ENCODE measurements around the gene RPL22.
A peak's percentile ranks its signal among the peaks of the same experiment; 100 is the strongest.

Gene RPL22

GRCh38 chr1:6151291-6151822 lies 48.0 kb downstream of the RPL22 start:
- DNase-seq: no peak

- no peak for DNase-seq
Observed at GRCh38 chr1:6150006-6150938, 49.1 kb downstream of the RPL22 start.

DNA sequence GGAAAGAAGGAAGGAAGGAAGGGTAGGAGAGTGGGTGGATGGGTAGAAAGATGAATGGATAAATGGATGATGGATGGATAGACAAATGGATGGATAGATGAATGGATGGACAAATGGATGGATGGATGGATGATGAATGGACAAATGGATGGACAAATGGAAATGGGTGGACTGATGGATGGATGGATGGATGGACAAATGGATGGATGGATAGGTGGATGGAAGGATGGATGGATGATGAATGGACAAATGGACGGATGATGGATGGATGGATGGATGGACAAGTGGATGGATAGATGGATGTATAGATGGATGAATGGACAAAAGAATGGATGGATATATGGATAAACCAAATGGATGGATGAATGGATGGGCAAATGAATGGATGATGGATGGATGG lies 49.8 kb downstream of the RPL22 start:
- no peak for DNase-seq

GRCh38 chr1:6148497-6149241 lies 50.7 kb downstream of the RPL22 start:
- DNase-seq: peak; percentile 26 to 69

- no peak for DNase-seq
Observed at GRCh38 chr1:6145864-6146410, 53.5 kb downstream of the RPL22 start.

DNA sequence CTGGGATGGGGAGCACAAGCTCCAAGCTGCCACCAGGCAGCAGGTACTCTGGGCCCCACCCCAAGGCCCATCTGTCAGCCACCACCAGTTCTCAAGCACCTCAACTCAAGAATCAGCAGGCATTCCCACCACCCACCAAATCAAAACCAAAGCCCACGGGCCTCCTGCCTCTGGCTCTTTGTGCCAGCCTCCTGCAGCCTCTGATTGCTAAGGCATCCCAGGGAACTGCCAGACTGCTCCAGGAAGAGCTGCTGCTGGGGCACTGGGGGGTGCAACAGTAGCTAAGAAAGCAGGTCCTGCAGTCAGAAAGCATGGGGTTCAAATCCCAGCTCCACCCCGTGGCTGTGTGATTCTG lies 54.0 kb downstream of the RPL22 start:
- DNase-seq: no peak

GRCh38 chr1:6144647-6145395 lies 54.6 kb downstream of the RPL22 start:
- DNase-seq: no peak

DNA sequence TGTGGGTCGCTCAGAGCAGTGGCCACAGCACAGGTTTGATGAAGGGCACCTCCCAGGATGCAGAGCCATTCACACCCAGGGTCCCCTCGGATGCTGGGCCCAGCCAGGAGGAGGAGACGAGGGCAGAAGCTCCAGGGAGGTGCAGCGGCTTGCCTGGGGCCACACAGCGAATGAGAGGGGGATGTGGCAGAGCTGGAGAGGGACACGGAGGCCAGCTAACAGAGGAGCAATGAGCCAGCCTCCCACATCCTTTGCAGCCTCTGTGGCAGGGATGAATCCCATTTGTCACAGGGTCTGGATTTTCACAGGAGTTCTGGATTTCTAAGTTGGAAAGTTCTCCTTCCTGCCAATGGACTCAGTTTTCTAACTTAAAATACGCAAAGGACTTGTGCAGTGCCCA lies 55.2 kb downstream of the RPL22 start:
- DNase-seq: no peak

GRCh38 chr1:6143395-6143794 lies 56.0 kb downstream of the RPL22 start:
- DNase-seq: no peak

DNA sequence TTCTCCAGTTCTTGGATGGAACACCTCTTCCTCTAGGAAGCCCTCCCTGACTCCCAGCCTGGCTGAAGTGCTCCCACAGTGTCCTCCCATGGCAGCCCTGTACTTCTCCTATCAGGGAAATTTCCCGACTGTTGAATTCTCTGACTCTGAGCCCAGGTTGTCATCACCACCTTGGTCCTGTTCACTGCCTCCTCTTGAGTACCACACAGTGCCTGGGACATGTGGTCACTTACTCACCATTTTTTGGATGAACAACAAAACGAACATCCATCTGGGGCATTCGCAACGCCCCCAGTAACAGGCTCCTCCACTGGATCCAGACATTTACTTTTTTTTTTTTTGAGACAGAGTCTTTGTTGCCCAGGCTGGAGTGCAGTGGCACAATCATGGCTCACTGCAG lies 56.7 kb downstream of the RPL22 start:
- DNase-seq: no peak

GRCh38 chr1:6142036-6142621 lies 57.3 kb downstream of the RPL22 start:
- DNase-seq: no peak

- no peak for DNase-seq
Observed at GRCh38 chr1:6141592-6141991, 57.8 kb downstream of the RPL22 start.

DNA sequence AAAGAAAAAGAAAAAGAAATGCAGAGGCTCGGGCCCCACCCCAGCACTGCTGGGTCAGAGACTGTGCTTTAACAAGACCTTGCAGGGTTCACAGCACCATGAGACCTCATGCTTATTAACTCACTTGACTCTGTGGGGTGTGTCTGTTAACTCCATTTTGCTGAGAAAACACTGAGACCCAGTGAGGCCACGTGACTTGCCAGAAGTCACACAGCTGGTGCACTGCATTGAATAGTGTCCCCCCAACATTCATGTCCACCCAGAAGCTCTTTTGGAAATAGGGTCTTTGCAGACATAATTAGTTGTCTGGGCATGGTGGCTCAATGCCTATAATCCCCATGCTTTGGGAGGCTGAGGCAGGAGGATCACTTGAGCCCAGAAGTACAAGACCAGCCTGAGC lies 59.0 kb downstream of the RPL22 start:
- no peak for DNase-seq

GRCh38 chr1:6137758-6138157 lies 61.6 kb downstream of the RPL22 start:
- no peak for DNase-seq

- no peak for DNase-seq
Observed at GRCh38 chr1:6136516-6137220, 62.7 kb downstream of the RPL22 start.
